GM12892 (cell line): ENCODE data around the gene NUDT8.

Experiments used
- POLR2A ChIP-seq: IDR thresholded peaks from 2 replicates; pipeline ENCODE4 v1.6.1; 2011; ENCODE audit warnings: low read depth, low read length, control low read depth
- POLR2AphosphoS5 ChIP-seq: IDR thresholded peaks from 2 replicates; pipeline ENCODE4 v1.6.1; 2011; ENCODE audit warnings: low read depth, low read length, control low read depth
- TAF1 ChIP-seq: IDR thresholded peaks from 2 replicates; pipeline ENCODE4 v1.6.1; 2011; ENCODE audit warnings: low read depth, mild to moderate bottlenecking, control low read depth, low read length, borderline replicate concordance

DNA sequence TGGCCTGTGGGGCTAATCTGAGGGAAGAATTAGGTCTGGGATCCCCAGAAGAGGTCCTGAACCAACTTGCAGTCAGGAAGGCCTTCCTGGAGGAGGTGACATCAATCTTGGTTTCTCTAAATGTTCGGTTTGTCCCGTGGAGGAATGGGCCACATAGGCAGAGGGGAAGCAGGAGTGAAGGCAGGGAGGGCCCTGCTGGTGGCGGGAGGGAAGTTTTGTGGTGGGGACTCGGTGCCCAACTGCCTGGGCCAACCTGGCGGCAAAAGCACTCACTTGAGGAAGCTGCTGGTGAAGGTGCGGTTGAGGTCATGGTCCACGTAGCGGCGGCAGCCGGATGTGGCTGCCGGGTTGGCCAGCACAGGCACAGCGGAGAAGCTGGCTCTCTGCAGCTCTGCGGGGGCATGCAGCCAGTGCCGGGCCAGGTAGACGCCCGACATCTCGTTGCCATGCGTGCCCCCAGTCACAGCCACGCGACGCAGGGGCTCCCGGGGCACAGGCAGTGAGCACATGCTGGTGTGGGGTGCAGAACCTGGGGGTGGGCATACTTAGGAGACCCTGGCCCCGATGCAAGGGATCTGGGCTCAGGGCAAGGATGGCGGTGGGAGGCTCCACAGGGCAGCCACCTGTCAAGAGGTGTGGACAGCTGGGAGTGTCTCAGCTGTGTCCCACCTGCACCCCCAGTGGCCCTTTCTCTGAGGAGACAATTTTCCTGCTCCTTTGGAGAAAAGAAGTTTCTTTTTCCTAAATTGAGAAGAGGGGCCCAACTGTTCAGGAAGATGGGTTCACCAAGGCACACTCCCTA, 17.0 kb upstream of the NUDT8 start:
- TF ChIP-seq POLR2A, result no peak
- TF ChIP-seq POLR2AphosphoS5, result no peak
- TF ChIP-seq TAF1, result no peak
